ENCODE measurements around the gene GPHA2.

DNA sequence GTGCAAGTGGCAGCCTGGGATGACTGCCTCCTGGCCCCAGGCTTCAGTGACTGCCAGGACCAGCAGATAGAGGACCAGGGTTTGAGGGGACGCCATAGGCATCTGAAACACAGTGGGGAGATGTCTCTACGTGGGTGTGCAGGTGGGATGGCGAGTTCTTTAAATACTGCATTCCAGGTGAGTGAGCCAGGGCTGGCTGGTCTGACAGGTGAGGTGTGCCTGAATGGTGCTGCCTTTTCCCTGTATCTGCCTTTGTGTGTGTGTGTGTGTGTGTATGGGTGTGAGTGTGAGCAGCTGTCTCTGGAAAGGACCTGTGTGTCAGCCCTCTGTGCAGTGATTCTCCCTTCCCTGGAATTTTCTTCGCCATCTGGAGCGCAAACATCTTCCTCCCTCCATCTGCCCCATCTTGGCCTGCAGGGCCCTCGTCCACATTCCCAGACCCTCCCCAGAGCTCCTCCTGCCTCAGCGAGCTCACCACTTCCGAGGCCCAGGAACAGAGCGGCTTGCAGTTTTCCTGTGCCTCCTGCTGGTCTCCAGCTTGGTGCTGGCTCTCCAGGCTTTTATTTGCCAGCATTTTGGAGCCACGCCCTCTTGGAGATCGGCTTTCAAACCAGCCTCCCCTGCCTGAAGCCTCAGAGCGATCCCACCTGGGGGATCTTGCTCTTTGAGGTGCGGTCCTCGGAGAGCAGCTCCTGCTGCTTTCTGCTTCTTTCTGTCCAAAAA is at the start of gene GPHA2:
- TF ChIP-seq POLR2A (IDR thresholded peaks at IDR 0.05), result no peak
- TF ChIP-seq, protein P1, sequence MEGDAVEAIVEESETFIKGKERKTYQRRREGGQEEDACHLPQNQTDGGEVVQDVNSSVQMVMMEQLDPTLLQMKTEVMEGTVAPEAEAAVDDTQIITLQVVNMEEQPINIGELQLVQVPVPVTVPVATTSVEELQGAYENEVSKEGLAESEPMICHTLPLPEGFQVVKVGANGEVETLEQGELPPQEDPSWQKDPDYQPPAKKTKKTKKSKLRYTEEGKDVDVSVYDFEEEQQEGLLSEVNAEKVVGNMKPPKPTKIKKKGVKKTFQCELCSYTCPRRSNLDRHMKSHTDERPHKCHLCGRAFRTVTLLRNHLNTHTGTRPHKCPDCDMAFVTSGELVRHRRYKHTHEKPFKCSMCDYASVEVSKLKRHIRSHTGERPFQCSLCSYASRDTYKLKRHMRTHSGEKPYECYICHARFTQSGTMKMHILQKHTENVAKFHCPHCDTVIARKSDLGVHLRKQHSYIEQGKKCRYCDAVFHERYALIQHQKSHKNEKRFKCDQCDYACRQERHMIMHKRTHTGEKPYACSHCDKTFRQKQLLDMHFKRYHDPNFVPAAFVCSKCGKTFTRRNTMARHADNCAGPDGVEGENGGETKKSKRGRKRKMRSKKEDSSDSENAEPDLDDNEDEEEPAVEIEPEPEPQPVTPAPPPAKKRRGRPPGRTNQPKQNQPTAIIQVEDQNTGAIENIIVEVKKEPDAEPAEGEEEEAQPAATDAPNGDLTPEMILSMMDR (IDR thresholded peaks at IDR 0.05), result no peak
